HG03354 (cell line): ENCODE data around the gene BIVM.
A peak's percentile ranks its signal among the peaks of the same experiment; 100 is the strongest.
"Not testable (repeated sequence)": the region's sequence is repeated elsewhere in the genome, so short reads cannot be mapped to it uniquely, and the experiment has no call there.

ENCODE experiments used
- ATAC-seq: cut with Tn5 transposase; IDR thresholded peaks from one replicate; pipeline ENCODE4 v1.9.1; 2021; ENCODE audit warnings: mild to moderate bottlenecking; ENCODE audit not compliant: unreplicated experiment, poor library complexity, severe bottlenecking

BIVM gene, protein sequence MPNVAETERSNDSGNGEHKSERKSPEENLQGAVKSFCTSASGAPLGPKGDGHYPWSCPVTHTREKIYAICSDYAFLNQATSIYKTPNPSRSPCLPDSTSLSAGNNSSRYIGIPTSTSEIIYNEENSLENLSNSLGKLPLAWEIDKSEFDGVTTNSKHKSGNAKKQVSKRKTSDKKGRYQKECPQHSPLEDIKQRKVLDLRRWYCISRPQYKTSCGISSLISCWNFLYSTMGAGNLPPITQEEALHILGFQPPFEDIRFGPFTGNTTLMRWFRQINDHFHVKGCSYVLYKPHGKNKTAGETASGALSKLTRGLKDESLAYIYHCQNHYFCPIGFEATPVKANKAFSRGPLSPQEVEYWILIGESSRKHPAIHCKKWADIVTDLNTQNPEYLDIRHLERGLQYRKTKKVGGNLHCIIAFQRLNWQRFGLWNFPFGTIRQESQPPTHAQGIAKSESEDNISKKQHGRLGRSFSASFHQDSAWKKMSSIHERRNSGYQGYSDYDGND

DNA sequence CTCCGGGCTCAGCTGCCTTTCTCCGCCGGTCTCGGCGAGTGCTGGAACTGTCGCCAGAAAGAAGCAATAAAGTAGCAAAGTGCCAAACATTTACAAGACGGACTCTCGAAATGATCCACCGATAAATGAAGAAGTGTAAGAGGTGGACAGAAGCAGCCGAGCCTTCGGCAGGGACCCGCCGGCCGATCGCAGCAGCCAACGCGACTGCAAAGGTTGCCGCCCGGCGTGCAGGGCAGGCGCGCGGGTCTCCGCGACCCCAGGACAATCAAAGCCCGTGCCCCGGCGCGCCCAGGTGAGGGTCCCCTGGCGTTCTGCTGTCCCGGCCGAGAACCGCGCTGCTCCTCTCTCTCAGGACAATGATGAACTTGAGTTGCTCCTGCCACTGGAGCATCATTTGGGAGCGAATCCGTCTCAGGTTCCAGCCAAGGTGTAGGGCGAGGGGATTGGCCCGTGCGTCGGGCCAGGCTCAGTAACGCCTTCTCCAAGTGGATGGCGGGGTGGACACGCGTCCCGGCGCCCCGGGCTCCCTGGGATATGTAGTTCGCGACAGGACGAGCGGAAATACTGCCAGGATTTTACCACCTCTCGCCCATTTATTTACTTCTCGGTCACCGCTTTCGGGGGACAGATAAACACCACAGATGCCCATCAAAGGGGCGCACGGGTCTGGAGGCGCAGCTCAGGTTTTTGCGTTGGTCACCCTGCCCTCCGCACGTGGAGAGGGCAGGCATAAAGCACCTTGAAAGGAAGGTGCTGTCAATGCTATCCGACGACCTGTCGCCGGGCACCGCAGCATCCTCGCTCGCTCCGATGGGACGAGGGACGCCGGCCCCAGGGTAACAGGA is at the start of gene BIVM, which contains the start of gene POGLUT2:
Gene BIVM, plus strand, starts transcription at position 539 of the 845 bp plus-strand sequence. CDS start 8,149 bp downstream, outside the sequence.
Gene POGLUT2, minus strand, starts transcription at position 396 of the 845 bp plus-strand sequence. Its CDS starts 306 bp downstream, at position 90.
- ATAC-seq = peak; percentile 83

DNA sequence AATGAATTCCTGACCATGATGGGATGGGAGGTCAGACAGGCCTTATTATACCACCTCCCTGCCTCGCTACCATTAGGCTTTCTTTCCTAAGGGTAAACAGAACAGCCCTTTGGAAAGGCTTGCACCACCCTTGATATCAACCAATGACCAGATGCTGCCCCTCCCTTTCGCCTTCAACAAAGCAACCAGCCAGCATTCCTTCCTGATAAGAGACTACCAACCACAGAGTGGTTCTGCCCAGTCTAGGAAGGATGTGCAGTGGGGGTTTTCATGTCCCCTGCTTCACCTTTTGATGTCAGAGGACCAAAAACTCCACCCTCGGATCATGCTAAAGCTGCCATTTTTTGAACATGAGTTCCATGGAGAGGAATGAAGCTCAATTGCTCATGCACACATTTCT is 47.0 kb upstream of the BIVM start:
- ATAC-seq = no peak

DNA sequence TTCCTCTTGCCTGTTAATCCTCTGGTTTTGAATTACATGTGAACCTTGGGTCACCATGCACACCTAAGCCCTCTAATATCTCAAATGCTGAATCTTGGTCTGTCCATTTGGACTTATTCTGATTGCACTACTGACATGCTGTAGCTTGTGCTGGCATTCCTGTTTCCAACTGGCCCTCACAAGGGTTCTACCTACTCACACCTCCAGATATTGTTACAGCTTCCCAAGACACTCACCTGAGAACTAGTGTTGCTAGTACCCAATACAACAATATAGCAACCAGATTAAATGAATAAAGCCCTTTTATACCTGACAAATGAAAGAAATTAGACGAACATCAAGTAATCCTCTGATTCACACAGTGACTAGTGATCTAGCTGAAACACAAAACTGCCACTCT is 41.9 kb upstream of the BIVM start:
- no peak for ATAC-seq

DNA sequence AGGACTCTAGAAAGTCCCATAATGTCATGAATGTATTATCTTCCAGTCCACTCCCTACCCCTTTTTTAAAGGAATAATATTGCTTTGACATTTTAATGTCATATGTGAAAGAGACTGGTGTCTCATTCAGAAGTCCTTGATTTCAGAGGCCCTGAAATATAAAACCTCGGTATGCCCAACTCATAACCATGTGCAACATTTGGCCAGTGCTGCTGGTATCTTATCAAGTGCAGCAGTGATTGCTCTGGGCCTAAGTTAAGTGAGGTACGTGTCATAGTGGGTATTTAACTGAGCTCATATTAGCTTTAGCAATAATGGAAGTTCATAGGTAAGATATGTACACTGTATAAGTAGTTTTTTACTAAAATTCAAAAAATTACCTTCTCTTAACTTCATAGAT is 40.1 kb upstream of the BIVM start:
- no peak for ATAC-seq

DNA sequence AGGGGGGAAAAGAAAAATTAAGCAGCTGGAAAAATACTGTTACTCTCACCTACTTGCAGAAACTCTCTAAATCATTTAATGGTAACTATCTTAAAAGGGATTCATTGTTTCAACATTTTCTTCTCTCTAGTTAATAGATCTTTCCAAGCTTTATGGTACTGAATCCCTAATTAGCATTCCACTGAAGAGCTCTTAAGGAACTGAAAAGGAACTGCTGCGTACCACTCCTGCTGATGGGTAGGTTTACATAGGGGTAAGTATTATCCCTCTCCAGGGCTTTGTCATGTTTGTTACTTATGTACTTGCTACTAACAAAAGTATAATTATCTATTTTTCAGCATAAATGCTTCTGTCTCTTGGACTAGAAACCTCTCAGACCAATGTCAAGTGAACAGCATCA is 37.8 kb upstream of the BIVM start:
- ATAC-seq = no peak

DNA sequence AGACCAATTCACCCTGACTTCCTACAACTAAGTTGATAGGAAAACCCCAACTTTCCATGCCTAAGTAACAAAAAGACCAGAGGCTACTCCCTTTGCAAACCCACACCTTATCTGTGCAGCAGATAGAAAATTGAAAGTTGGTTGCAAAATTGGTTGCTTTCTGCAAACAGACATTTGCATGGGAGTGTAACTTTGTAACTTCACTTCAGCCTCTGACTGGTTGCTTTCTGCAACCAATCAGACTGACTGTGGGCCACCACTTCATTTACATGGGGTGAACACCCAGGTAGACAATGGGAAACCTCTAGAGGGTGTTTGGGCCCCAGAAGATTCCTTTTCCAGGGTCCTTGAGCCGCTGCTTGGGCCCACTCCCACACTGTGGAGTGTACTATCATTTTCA is 35.2 kb upstream of the BIVM start:
- ATAC-seq = no peak

DNA sequence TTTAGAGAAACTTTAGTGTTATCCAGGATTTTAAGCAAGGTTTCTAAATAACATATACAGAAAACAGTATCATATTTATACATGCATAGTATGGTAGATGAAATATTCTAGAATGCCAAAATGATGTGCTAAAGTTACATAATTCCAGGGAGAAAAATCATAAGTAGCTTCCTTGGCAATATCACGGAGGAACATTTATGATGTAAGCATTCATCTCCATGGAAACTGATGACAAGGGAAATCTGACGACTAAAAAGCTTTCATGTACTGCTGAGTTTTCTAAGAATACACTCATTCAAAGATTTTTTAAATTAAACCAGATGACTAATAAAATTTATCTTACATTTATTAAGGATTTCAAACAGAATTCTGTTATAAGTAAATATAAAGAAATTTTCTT is 30.0 kb upstream of the BIVM start:
- ATAC-seq = no peak

DNA sequence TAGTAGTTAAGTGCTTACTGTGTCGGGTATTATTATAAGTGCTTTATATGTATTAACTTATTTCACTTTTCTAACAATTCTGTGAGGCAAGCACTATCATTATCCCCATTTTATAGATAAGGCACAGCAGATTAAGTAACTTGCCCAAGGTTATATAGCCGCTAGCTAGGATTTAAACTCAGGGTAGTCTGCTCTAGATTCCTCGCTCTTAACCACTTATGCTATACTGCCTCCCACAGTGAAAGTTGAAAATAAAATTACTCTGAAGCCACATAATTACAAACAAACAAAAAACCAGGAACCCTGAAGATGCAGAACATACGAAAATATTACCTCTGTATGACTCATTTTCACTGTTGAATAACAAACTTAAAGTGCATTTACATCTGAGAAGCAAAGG is 29.2 kb upstream of the BIVM start:
- no peak for ATAC-seq

DNA sequence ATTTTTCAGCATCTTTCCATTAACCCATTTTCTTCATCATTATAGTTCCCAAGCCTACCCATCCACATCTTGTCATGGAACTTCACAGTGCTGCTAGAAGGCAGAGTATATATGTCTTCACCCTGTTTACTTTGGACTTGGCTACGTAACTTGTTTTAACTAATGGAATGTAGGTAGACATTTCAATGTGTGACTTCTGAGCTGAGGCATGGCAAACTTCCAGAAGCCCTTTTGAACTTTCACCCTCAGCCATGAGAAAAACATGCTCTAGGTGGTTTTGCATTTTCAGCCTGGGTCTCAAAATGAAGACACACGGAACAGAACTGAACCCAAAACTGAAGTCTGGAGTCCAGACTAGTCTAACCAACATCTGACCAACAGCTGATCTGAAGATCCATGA is 28.5 kb upstream of the BIVM start:
- ATAC-seq = no peak

DNA sequence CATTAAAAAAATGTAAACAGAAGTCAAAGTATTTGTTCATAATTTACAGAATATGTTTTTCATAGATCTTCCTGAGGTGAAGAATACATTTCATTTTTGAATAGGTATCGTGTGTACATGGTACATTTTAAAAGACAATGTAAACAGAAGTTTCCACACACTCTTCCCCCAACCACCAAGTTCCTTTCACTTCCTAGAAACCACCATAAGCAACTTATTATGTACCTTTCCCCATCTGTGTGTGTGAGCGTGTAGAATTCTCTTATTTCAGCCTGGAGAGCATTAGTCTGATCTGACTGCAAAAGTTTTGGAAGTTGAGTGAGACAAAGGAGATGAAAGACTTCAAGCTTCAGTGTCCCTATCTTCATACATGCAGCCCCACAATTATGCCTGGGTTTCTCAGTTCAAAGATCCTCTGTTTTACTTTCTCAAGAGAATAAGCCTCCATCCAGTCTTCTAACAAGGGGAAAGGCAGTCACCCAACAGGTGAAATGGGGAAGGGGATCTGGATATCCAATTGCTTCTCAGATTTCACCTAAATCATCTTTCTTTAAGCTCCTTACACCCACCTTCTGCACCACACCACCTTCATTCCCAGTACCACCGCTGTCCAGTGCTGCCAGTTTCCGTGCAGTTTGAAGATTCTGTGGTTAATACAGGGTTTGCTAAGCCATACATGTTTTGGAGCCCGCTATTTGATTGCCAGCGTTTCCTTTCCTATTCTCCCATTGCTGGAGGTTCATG is 27.4 kb upstream of the BIVM start:
- no peak for ATAC-seq

DNA sequence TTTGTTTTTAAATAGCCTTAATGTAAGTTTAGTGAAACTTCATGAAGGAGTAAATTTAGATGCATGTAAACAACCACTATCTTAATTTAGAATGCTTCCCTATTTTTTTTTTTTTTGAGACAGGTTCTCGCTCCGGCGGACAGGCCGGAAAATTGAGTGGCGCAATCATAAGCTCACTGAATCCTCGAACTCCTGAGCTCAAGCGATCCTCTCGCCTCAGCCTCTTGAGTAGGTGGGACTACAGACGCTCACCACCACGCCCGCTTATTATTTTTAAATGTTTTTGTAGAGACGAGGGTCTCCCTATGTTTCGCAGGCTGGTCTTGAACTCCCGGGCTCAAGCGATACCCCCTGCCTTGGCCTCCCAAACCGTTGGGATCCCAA is 26.9 kb upstream of the BIVM start:
- ATAC-seq = no peak

DNA sequence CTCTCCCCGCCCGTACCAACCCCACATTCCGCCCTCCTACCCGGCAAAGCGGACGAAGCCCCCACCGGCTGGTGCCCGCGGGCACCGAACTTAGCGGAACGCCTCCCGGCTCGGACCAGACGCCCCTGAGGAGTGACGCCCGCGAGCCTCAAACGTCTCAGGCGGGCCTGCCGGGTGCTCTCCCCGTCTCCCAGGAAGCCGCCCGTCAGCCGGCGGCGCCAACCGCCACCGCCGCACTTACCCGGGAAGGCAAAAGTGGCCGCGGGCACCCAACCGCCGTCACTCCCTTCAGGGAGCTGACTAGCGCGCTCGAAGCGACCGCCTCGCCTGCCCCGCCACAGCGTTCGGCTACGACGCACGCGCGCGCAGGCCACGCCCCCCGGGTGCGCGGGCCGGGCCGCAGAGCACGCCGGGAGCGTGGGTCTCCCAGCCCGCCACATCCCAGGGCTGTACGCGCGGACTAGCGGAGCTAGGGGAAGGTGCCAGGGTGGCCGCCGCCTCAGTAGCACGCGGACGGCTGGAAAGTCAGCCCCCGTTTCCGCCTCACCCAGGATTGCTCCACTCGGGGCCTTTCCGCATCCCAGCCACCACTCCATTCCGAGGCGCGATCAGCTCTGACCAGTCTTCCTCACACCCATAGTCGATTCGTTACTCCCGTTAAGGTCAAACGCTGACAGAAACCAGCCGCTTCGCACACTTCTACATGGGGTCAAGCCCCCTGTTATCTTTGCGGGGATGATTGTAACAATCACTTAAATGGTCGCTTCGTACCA is 25.3 kb upstream of the BIVM start, which contains the start of gene TEX30:
Gene TEX30, minus strand, starts transcription at position 346 of the 773 bp plus-strand sequence. CDS start 3,760 bp downstream, outside the sequence.
- ATAC-seq = peak; percentile 94

DNA sequence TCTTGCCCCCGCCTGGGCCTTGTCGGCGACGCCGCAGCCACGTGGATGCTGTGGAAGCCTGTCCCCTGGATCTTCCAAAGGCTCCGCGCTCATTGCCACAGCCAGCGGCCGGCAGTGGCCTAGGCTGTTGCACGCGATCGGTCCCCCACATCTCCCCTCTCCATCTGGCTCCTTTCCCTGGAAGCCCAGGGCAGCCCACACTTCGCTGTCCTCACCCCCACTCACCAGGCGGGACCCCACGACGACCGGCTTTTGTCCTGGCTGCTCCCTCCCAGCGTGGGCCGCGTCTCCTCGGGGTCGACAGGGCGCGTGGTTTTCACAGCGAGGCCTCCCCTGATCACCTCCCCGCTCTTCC is 24.7 kb upstream of the BIVM start:
- ATAC-seq = no peak

DNA sequence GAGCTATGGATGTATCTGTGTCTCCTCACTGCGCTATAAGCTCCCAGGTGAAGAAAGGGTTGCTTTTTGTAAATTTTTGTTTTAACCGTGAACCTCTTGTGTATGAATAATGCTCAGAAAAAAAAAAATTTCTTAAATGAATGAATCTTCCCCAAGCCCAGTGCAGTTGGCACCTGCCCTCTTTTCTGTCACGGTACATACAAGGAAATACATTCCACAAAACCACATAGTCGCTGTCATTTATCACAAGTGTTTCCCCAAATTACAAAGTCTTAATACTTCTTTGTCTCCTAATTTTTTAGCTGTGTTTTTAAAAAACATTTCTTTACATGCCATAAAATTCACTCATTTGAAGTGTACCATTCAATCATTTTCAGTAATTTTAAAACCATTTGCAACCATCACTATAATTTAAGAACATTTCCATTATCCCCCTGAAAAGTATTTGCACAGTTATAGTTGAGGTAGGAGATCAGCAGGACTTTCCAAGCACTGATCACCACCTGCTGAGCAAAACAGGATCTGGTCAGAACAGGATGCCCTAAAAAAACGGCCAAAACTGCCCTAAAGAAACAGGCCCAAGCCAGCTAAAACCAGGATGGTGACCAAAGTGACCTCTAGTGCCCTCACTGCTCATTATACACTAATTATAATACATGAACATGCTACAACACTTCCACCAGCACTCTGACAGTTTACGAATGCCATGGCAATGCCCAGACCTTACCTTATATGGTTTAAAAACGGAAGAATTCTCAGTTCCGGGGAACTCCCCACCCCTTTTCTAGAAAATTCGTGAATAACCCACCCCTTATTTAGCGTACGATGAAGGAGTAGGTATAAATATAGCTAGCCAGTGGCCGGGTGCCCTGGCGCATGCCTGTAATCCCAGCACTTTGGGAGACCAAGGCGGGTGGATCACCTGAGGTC is 24.1 kb upstream of the BIVM start:
- ATAC-seq = no peak

DNA sequence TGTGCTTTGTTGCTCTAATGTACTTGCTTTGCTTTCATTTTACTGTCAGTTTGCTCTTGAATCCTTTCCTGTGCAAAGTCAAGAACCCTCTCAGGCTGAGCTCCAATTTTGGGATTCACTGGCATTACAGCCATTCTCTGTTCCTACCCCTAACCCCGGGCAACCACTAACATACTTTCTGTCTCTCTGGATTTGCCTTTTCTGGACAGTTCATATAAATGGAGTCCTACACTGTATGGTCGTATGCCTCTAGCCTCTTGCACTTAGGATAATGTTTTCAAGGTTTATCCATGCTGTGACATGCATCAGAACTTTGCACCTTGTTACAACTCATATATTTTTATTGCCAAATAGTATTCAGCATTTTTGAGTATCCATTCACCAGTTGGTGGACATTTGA is 22.6 kb upstream of the BIVM start:
- ATAC-seq = no peak

DNA sequence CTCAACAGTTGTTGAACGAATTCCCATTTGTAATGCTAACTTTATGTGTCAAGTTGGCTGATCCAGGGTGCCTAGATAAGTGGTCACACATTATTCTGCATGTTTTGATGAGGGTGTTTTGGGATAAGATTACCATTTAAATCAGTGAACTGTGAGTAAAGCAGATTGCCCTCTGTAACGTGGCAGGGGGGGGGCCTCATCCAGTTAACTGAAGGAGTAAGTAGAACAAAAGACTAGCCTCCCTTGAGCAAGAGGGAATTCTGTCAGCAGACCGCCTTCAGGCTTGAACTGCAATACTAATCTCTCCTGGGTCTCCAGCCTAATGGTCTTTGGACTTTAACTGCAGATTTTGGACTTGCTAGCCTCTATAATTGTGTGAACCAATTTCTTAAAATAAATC is 21.2 kb upstream of the BIVM start:
- ATAC-seq = no peak

DNA sequence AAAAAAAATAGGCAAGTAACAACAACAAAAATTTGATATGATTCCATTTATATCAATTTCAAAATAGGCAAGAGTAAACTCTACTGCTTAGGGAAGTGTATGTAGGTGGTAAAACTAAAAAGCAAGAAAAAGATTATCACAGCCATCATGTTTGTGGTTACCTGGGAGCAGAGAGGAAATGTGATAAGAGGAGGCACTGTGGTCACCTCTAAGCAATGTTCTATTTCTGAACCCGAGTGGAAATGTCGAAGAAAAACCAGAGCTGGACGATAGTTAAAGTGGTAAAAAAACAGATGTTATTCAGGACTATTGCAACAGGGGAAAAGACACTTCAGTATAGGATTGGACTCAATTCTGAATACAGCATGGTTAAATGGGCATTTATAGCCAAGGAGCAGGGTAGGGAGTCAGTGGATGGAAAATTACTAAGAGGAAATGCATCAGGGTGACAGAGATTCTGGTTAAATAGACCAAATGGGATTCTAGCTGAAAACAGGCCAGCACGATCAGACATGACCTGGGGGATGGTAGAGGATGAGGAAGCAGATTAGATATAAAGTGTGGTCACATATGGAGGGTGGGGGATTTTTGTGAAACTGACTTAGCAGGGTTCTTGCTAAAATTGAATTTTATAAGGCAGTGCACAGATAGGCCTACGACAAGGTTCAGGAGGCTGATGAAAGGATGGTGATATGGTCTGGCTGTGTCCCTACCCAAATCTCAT is 19.3 kb upstream of the BIVM start:
- peak; percentile 54 for ATAC-seq

DNA sequence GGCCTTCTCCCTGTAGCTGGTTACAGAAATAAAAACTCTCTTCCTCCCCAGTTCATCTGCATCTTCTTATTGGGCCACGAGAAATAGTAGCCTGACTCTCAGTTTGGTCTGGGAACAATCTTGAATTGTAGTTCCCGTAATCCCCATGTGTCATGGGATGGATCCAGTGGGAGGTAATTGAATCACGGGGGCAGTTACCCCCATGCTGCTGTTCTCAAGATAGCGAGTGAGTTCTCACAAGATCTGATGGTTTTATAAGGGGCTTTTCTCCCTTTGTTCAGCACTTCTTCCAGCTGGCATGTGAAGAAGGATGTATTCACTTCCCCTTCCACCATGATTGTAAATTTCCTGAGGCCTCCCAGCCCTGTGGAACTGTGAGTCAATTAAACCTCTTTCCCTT is 18.3 kb upstream of the BIVM start:
- ATAC-seq = not testable (repeated sequence)
